Gastroesophageal sphincter (tissue), 3 donors: ENCODE data around the gene NUDT15.

Experiments
- POLR2A ChIP-seq, 2 donors: fragments of 450-650 bp; IDR thresholded peaks; one replicate each; pipeline ENCODE4 v1.6.1; 2017; ENCODE audit warnings: antibody characterized with exemption in 2 of 2, mild to moderate bottlenecking in 2 of 2, moderate library complexity in 1 of 2
- POLR2AphosphoS5 ChIP-seq: sonication (generic); formaldehyde crosslinking; IDR thresholded peaks from one replicate; pipeline ENCODE4 v1.6.1; 2017; ENCODE audit warnings: antibody characterized with exemption
- TF ChIP-seq, protein P1 (sequence below), 4 experiments: fragments of 200-600 bp in 2 of 4; fragments of 450-650 bp in 2 of 4; sonication (generic) in 1 of 4; IDR thresholded peaks; one replicate each; pipeline ENCODE4 v1.5.1; 2017 to 2019; ENCODE audit warnings: antibody characterized with exemption in 4 of 4, mild to moderate bottlenecking in 2 of 4, moderate library complexity in 2 of 4

DNA sequence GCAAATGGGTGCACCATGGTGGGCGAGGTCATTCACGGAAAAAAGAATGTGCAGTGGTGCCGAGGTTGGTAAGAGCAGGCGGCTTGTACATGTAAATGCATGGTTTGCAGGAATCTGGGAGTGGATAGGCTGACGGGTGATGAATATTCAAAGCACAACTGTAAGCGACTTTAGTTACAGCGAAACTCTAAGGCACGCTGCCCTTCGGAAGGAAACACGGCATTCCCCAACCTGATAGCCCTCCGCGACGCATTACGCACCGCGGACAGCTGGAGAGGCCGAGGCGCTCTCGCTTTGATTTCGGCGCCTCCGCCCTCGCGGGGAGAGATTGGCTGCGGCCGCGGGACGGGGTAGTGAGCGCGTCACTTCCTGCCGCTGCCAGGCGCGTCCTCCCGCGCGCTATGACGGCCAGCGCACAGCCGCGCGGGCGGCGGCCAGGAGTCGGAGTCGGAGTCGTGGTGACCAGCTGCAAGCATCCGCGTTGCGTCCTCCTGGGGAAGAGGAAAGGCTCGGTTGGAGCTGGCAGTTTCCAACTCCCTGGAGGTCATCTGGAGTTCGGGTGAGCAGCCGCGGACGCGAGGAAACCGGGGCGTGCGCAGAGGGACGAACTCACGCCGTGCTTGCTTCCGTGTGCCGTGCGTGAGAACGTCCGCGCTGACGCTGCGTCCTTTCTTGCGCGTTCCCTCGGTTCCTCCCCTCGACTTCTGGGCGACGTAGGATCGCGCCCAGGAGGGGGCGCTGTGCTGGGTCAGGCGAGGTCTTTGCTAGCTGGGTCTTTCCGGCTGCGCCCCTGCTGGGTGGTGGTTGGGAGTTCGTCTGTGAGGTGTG is at the start of gene NUDT15:
- peak; percentile 85 to 88 for TF ChIP-seq POLR2A (IDR thresholded peaks at IDR 0.05)
- peak; percentile 93 for TF ChIP-seq POLR2AphosphoS5
- TF ChIP-seq, protein P1, sequence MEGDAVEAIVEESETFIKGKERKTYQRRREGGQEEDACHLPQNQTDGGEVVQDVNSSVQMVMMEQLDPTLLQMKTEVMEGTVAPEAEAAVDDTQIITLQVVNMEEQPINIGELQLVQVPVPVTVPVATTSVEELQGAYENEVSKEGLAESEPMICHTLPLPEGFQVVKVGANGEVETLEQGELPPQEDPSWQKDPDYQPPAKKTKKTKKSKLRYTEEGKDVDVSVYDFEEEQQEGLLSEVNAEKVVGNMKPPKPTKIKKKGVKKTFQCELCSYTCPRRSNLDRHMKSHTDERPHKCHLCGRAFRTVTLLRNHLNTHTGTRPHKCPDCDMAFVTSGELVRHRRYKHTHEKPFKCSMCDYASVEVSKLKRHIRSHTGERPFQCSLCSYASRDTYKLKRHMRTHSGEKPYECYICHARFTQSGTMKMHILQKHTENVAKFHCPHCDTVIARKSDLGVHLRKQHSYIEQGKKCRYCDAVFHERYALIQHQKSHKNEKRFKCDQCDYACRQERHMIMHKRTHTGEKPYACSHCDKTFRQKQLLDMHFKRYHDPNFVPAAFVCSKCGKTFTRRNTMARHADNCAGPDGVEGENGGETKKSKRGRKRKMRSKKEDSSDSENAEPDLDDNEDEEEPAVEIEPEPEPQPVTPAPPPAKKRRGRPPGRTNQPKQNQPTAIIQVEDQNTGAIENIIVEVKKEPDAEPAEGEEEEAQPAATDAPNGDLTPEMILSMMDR (IDR thresholded peaks at IDR 0.05), result peak; percentile 92 to 98 (median 98)
